Left kidney (tissue), 1 donor: ENCODE results near the gene HAAO. TPM values are rescaled to one million over a fixed set of nuclear protein-coding genes. Genes with fewer than 3 reads are reported as not detected.

Experiments used
- polyA plus RNA-seq: library from polyadenylated mRNA; unstranded; fragments of 120-200 nt; gene quantifications from one replicate; pipeline ENCODE4 v1.2.1, GENCODE V29; 2013; ENCODE audit not compliant: insufficient read length

The HAAO gene
- polyA plus RNA-seq, 1 donor = 38.9 TPM

Other genes with a start within 250 kb of the HAAO start
- gene MTA3, start 224.0 kb downstream of the HAAO start, polyA plus RNA-seq = 90.6 TPM
- 12.0 TPM for gene OXER1, start 28.4 kb downstream of the HAAO start, polyA plus RNA-seq